Measurements from ENCODE around the gene ACSL6.

DNA sequence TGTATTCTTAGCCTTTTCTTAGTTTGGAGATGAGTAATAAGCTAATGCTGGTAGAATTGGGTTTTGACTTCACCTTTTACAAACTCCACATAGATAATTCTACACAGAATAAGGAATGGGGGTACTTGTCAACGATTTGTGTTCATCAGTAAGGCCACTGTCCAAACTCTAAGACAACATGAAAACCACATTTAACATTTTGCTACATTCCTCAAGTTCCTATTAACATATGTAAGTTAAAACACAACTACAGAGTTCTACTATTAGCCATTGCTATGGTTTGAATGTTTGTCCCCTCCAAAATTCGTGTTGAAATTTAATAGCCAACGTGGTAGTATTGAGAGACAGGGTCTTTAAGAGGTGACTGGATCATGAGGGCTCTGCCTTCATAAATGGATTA, 97.9 kb downstream of the ACSL6 start:
- TF ChIP-seq, protein P1, sequence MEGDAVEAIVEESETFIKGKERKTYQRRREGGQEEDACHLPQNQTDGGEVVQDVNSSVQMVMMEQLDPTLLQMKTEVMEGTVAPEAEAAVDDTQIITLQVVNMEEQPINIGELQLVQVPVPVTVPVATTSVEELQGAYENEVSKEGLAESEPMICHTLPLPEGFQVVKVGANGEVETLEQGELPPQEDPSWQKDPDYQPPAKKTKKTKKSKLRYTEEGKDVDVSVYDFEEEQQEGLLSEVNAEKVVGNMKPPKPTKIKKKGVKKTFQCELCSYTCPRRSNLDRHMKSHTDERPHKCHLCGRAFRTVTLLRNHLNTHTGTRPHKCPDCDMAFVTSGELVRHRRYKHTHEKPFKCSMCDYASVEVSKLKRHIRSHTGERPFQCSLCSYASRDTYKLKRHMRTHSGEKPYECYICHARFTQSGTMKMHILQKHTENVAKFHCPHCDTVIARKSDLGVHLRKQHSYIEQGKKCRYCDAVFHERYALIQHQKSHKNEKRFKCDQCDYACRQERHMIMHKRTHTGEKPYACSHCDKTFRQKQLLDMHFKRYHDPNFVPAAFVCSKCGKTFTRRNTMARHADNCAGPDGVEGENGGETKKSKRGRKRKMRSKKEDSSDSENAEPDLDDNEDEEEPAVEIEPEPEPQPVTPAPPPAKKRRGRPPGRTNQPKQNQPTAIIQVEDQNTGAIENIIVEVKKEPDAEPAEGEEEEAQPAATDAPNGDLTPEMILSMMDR (IDR thresholded peaks at IDR 0.05), result no peak
- no peak for TF ChIP-seq POLR2AphosphoS5 (IDR thresholded peaks at IDR 0.05)
